Lower lobe of right lung (tissue), 2 donors: ENCODE measurements around the gene RND3. TPM values are rescaled to one million over a fixed set of nuclear protein-coding genes. Genes with fewer than 3 reads are reported as not detected.

Experiments used
- ATAC-seq, 2 donors: fragments of 200-7000 bp; cut with Tn5 transposase; one replicate each; pipeline ENCODE4 v1.9.1; 2020 to 2022; ENCODE audit warnings: mild to moderate bottlenecking in 2 of 2, moderate library complexity in 2 of 2
- DNase-seq: peaks from one replicate; pipeline ENCODE4 v3.0.0-alpha.2; 2020
- H3K27ac ChIP-seq: fragments of 200-600 bp; one replicate; pipeline ENCODE4 v1.8.0; 2022
- H3K27me3 ChIP-seq: fragments of 200-600 bp; one replicate; pipeline ENCODE4 v1.8.0; 2022; ENCODE audit warnings: low read depth
- H3K36me3 ChIP-seq: fragments of 200-600 bp; one replicate; pipeline ENCODE4 v1.8.0; 2022; ENCODE audit warnings: mild to moderate bottlenecking
- H3K4me1 ChIP-seq: fragments of 200-600 bp; one replicate; pipeline ENCODE4 v1.8.0; 2022
- H3K4me3 ChIP-seq: fragments of 200-600 bp; one replicate; pipeline ENCODE4 v1.8.0; 2022; ENCODE audit warnings: mild to moderate bottlenecking
- H3K9me3 ChIP-seq: fragments of 200-600 bp; one replicate; pipeline ENCODE4 v1.8.0; 2022
- CTCF ChIP-seq: fragments of 200-600 bp; IDR thresholded peaks from one replicate; pipeline ENCODE4 v1.8.0; 2022; ENCODE audit warnings: antibody characterized with exemption, mild to moderate bottlenecking
- intact Hi-C: fragments of 100-400 bp; cut with DNase I; formaldehyde crosslinking; loops from one replicate; pipeline ENCODE4 v1.11.0; 2022
- total RNA-seq: library from RNA; stranded (reverse); fragmentation: NEBNext Ultra II Directional; extraction: Animal tissue kit (Norgen Biotek cat#: 25700); gene quantifications from one replicate; pipeline ENCODE4 v1.2.1, GENCODE V29; 2021
- donor health status: DM: no; HTN: yes; CAD: no; lungs with severe emphysema.

RND3 gene
- total RNA-seq, 1 donor from 2014 or later = 20.8 TPM

GRCh38 chr2:150520887-150521664 lies 33.6 kb upstream of the RND3 start:
- no peak for DNase-seq
- Histone ChIP-seq H3K36me3 (no peaks in the 10 kb centered on the region), H3K4me1 (no peaks in the 10 kb centered on the region), H3K27ac (no peak overlapping the region), H3K9me3 (no peaks in the 10 kb centered on the region), H3K4me3 (no peak overlapping the region), H3K27me3 (no peaks in the 10 kb centered on the region)
- intact Hi-C loops = no loop called here
- TF ChIP-seq CTCF = no peak
- peak; percentile 64 to 68 for ATAC-seq

- Histone ChIP-seq H3K4me1 (no peaks in the 10 kb centered on the region), H3K27me3 (no peaks in the 10 kb centered on the region), H3K4me3 (no peak overlapping the region), H3K36me3 (no peaks in the 10 kb centered on the region), H3K9me3 (no peaks in the 10 kb centered on the region), H3K27ac (no peak overlapping the region)
- ATAC-seq (no peak), DNase-seq (no peak)
- TF ChIP-seq CTCF = no peak
- intact Hi-C loops = no loop called here
Observed at GRCh38 chr2:150520033-150520432, 32.6 kb upstream of the RND3 start.

GRCh38 chr2:150517951-150518680 lies 30.6 kb upstream of the RND3 start:
- no peak overlapping the region for H3K27ac ChIP-seq
- no peaks in the 10 kb centered on the region for H3K9me3 ChIP-seq
- no peak overlapping the region for H3K4me3 ChIP-seq
- DNase-seq = no peak
- H3K36me3 ChIP-seq = no peaks in the 10 kb centered on the region
- no peaks in the 10 kb centered on the region for H3K27me3 ChIP-seq
- intact Hi-C loops = no loop called here
- no peaks in the 10 kb centered on the region for H3K4me1 ChIP-seq
- ATAC-seq = no peak
- no peak for TF ChIP-seq CTCF

- TF ChIP-seq CTCF = no peak
- DNase-seq (no peak), ATAC-seq (no peak)
- Histone ChIP-seq H3K36me3 (no peaks in the 10 kb centered on the region), H3K9me3 (no peaks in the 10 kb centered on the region), H3K27me3 (no peaks in the 10 kb centered on the region), H3K4me3 (no peak overlapping the region), H3K4me1 (no peaks in the 10 kb centered on the region), H3K27ac (no peak overlapping the region)
- intact Hi-C loops = no loop called here
Observed at GRCh38 chr2:150513647-150514046, 26.2 kb upstream of the RND3 start.

GRCh38 chr2:150508497-150509137 lies 21.1 kb upstream of the RND3 start:
- no peak for DNase-seq
- intact Hi-C loops = no loop called here
- H3K4me1 ChIP-seq = no peaks in the 10 kb centered on the region
- H3K4me3 ChIP-seq = no peak overlapping the region
- no peak for ATAC-seq
- TF ChIP-seq CTCF = no peak
- no peaks in the 10 kb centered on the region for H3K36me3 ChIP-seq
- no peaks in the 10 kb centered on the region for H3K27me3 ChIP-seq
- H3K27ac ChIP-seq = no peak overlapping the region
- H3K9me3 ChIP-seq = no peaks in the 10 kb centered on the region
